Liver (tissue), 3 donors: ENCODE measurements around the gene SULT2A1.

Source experiments
- GABPA ChIP-seq, 2 donors: IDR thresholded peaks in 1 of 2; conservative IDR thresholded peaks in 1 of 2; 2 replicates each; pipeline ENCODE4 v1.6.1; 2016; ENCODE audit warnings: antibody characterized with exemption in 2 of 2, mild to moderate bottlenecking in 1 of 2, moderate library complexity in 1 of 2
- JUND ChIP-seq, 2 donors: IDR thresholded peaks; 2 replicates each; pipeline ENCODE4 v1.6.1; 2016; ENCODE audit warnings: antibody characterized with exemption in 2 of 2
- SP1 ChIP-seq: IDR thresholded peaks from 2 replicates; pipeline ENCODE4 v1.6.1; 2018; ENCODE audit warnings: antibody characterized with exemption, mild to moderate bottlenecking
- TAF1 ChIP-seq: conservative IDR thresholded peaks from 2 replicates; pipeline ENCODE4 v1.6.1; 2016; ENCODE audit warnings: antibody characterized with exemption, mild to moderate bottlenecking
- TF ChIP-seq, protein P1 (sequence below): fragments of 150-350 bp; IDR thresholded peaks from 2 replicates; pipeline ENCODE4 v1.5.1; 2017; ENCODE audit warnings: improper control_type of control experiment, low read depth, low read length; ENCODE audit not compliant: missing input control
- TF ChIP-seq, protein P2 (sequence below): IDR thresholded peaks from 2 replicates; pipeline ENCODE4 v1.6.1; 2016; ENCODE audit warnings: antibody characterized with exemption
- TF ChIP-seq, protein P3 (sequence below): IDR thresholded peaks from 2 replicates; pipeline ENCODE4 v1.6.1; 2016; ENCODE audit warnings: antibody characterized with exemption, mild to moderate bottlenecking
- TF ChIP-seq, protein P4 (sequence below): IDR thresholded peaks from 2 replicates; pipeline ENCODE4 v1.6.1; 2016; ENCODE audit warnings: antibody characterized with exemption
- donor health status: healthy.
- donor health status: healthy.

DNA sequence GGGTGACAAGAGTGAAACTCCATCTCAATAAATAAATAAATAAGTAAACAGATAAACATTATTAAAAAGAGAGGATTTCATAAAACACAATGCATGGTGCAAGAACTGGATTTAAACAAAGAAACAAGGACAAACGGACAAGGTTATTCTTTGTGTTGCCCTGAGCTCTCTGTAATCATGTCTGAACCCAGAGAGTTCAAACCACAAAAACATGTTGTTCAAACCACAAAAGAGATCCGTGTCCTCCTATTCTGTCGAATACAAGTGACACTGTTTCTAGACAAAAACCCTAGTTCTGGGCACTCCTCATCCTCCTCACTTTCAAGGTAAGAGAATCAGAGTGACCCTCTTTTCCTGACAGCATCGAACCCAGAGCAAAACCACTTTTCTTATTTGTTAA is 31.7 kb downstream of the SULT2A1 start:
- TF ChIP-seq, protein P1, sequence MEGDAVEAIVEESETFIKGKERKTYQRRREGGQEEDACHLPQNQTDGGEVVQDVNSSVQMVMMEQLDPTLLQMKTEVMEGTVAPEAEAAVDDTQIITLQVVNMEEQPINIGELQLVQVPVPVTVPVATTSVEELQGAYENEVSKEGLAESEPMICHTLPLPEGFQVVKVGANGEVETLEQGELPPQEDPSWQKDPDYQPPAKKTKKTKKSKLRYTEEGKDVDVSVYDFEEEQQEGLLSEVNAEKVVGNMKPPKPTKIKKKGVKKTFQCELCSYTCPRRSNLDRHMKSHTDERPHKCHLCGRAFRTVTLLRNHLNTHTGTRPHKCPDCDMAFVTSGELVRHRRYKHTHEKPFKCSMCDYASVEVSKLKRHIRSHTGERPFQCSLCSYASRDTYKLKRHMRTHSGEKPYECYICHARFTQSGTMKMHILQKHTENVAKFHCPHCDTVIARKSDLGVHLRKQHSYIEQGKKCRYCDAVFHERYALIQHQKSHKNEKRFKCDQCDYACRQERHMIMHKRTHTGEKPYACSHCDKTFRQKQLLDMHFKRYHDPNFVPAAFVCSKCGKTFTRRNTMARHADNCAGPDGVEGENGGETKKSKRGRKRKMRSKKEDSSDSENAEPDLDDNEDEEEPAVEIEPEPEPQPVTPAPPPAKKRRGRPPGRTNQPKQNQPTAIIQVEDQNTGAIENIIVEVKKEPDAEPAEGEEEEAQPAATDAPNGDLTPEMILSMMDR, result no peak
- TF ChIP-seq SP1, result no peak
- TF ChIP-seq TAF1, result no peak
- TF ChIP-seq GABPA (IDR thresholded peaks at IDR 0.05 in 1 of 2, conservative IDR thresholded peaks at IDR 0.05 in 1 of 2), result no peak
- TF ChIP-seq, protein P2, sequence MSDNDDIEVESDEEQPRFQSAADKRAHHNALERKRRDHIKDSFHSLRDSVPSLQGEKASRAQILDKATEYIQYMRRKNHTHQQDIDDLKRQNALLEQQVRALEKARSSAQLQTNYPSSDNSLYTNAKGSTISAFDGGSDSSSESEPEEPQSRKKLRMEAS, result no peak
- TF ChIP-seq, protein P3, sequence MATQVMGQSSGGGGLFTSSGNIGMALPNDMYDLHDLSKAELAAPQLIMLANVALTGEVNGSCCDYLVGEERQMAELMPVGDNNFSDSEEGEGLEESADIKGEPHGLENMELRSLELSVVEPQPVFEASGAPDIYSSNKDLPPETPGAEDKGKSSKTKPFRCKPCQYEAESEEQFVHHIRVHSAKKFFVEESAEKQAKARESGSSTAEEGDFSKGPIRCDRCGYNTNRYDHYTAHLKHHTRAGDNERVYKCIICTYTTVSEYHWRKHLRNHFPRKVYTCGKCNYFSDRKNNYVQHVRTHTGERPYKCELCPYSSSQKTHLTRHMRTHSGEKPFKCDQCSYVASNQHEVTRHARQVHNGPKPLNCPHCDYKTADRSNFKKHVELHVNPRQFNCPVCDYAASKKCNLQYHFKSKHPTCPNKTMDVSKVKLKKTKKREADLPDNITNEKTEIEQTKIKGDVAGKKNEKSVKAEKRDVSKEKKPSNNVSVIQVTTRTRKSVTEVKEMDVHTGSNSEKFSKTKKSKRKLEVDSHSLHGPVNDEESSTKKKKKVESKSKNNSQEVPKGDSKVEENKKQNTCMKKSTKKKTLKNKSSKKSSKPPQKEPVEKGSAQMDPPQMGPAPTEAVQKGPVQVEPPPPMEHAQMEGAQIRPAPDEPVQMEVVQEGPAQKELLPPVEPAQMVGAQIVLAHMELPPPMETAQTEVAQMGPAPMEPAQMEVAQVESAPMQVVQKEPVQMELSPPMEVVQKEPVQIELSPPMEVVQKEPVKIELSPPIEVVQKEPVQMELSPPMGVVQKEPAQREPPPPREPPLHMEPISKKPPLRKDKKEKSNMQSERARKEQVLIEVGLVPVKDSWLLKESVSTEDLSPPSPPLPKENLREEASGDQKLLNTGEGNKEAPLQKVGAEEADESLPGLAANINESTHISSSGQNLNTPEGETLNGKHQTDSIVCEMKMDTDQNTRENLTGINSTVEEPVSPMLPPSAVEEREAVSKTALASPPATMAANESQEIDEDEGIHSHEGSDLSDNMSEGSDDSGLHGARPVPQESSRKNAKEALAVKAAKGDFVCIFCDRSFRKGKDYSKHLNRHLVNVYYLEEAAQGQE, result no peak
- no peak for TF ChIP-seq JUND (IDR thresholded peaks at IDR 0.05)
- TF ChIP-seq, protein P4, sequence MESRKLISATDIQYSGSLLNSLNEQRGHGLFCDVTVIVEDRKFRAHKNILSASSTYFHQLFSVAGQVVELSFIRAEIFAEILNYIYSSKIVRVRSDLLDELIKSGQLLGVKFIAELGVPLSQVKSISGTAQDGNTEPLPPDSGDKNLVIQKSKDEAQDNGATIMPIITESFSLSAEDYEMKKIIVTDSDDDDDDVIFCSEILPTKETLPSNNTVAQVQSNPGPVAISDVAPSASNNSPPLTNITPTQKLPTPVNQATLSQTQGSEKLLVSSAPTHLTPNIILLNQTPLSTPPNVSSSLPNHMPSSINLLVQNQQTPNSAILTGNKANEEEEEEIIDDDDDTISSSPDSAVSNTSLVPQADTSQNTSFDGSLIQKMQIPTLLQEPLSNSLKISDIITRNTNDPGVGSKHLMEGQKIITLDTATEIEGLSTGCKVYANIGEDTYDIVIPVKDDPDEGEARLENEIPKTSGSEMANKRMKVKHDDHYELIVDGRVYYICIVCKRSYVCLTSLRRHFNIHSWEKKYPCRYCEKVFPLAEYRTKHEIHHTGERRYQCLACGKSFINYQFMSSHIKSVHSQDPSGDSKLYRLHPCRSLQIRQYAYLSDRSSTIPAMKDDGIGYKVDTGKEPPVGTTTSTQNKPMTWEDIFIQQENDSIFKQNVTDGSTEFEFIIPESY, result no peak
